ENCODE data around the gene MCC.
"Not testable (repeated sequence)": the region's sequence is repeated elsewhere in the genome, so short reads cannot be mapped to it uniquely, and the experiment has no call there.

Gene MCC

DNA sequence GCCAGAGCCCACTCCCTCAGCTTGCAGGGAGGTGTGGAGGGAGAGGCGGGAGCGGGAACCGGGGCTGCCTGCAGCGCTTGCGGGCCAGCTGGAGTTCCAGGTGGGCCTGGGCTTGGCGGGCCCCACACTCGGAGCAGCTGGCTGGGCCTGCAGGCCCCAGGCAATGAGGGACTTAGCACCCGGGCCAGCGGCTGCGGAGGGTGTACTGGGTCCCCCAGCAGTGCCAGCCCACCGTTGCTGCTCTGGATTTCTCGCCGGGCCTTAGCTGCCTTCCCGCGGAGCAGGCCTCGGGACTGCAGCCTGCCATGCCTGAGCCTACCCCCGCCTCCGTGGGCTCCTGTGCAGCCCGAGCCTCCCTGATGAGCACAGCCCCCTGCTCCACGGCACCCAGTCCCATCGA lies 31.1 kb downstream of the MCC start:
- not testable (repeated sequence) for H3K27me3 Mint-ChIP-seq

DNA sequence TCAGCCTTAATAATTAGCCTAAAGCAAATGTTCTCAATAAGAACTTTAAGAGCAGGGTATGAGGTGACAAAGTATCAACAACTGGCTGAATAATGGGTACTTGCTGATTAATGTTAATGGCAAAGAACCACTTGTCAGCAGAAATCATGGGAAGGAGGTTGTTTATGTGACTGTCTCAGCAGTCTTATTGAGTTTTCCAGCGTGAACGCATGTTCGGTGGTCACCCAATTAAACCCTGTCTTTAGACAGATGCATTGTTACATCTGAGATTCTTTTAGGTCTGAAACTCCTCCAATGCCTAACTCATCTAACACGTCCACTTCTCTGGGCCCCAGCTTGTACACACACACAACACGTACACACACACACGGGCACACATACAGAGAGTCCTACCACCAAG lies 35.3 kb downstream of the MCC start:
- Mint-ChIP-seq H3K4me3 (no peak overlapping the region), H3K27me3 (peaks cover 4% of the 10 kb centered on the region), H3K36me3 (ENCODE audit: low read depth) (no peaks in the 10 kb centered on the region), H3K27ac (no peak overlapping the region), H3K9me3 (no peaks in the 10 kb centered on the region), H3K4me1 (ENCODE audit: low read depth) (peaks cover 4% of the 10 kb centered on the region)

More for the DNA sequence above, 31.1 kb downstream of the MCC start:
- not testable (repeated sequence) for H3K4me3 Mint-ChIP-seq; H3K9me3 Mint-ChIP-seq; H3K36me3 Mint-ChIP-seq (ENCODE audit: low read depth); H3K27ac Mint-ChIP-seq; H3K4me1 Mint-ChIP-seq (ENCODE audit: low read depth)

DNA sequence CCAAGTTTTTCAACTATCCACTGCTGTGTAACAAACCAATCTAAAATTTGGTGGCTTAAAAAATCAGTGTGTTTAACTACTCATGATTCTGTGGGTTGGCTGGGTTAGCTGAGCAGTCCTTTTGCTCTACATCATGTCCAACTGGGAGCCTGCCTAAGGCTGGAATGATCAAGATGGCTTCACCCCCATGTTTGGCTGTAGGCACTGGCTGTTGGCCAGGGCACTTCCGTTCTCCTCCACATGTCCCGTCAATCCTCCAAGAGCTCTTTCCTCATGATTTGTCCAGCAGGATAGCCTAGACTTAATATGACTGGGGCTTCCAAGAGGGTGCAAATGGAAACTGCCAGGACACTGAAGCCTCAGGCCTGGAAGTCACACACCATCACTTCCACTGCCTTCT lies 36.5 kb downstream of the MCC start:
- Mint-ChIP-seq H3K4me1 (ENCODE audit: low read depth) (peaks cover 4% of the 10 kb centered on the region), H3K27ac (no peak overlapping the region), H3K9me3 (no peaks in the 10 kb centered on the region), H3K27me3 (peaks cover 11% of the 10 kb centered on the region), H3K4me3 (no peak overlapping the region), H3K36me3 (ENCODE audit: low read depth) (no peaks in the 10 kb centered on the region)

DNA sequence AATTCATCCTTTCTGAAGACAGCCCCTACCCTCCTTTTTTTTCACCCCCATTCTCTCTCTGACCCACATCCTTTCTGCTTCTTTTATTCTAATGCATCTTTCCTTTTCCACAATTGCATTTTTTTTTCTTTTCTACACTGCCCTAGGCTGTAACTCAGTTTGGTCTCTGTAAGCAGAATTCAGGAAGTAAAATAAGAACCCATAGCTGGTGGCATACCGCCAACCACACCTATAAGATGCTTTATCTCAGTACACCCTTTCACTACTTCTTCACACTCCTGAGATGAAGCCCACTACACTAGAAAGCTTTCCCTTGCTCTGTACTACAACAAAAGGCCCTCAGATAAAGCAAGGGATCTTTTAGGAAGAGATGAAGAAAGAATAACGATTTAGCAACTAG lies 37.3 kb downstream of the MCC start:
- peaks cover 17% of the 10 kb centered on the region for H3K27me3 Mint-ChIP-seq
- H3K27ac Mint-ChIP-seq = no peak overlapping the region
- no peak overlapping the region for H3K4me3 Mint-ChIP-seq
- H3K9me3 Mint-ChIP-seq = no peaks in the 10 kb centered on the region
- no peaks in the 10 kb centered on the region for H3K36me3 Mint-ChIP-seq (ENCODE audit: low read depth)
- H3K4me1 Mint-ChIP-seq (ENCODE audit: low read depth) = peaks cover 4% of the 10 kb centered on the region

DNA sequence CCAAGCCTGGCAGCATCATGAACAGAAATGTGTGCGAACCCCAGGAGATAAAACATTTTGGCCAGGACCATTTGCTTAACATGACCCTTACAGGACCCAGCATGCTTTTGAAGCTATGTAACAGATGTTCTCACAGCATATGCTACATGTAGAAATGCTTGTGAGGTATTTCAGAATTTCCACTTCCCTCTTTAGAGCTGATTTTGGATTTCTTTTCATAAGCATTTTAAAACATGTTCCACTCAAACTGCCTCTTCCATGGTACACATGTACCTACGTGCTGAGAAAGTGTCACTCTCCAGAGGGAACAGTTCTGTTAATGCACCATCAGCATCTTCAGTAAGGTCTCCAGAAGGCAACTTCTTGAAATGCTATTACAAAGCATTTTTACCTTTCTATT lies 37.8 kb downstream of the MCC start:
- Mint-ChIP-seq H3K27me3 (peaks cover 21% of the 10 kb centered on the region), H3K4me1 (ENCODE audit: low read depth) (peaks cover 4% of the 10 kb centered on the region), H3K36me3 (ENCODE audit: low read depth) (no peaks in the 10 kb centered on the region), H3K9me3 (no peaks in the 10 kb centered on the region), H3K27ac (no peak overlapping the region), H3K4me3 (no peak overlapping the region)

DNA sequence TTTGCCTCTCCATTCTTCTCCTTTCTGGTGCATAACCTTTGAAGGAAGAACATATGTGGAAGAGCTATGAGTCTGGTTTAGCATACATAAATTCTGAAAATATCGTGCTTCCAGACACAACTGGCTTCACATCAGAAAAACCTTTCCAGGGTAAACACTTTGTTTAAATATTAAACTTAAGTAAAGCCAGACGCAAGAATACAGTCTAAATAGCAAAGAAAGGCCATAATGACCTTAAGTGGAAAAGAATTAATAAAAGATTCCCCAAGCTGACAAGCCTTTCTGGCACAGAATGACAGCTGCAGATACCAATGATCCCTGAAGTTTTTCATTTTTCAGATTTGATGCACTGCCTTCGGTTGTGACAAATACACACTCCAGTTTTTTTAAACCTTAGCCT lies 40.0 kb downstream of the MCC start:
- Mint-ChIP-seq H3K27me3 (peaks cover 35% of the 10 kb centered on the region), H3K4me3 (no peak overlapping the region), H3K4me1 (ENCODE audit: low read depth) (peaks cover 4% of the 10 kb centered on the region)

DNA sequence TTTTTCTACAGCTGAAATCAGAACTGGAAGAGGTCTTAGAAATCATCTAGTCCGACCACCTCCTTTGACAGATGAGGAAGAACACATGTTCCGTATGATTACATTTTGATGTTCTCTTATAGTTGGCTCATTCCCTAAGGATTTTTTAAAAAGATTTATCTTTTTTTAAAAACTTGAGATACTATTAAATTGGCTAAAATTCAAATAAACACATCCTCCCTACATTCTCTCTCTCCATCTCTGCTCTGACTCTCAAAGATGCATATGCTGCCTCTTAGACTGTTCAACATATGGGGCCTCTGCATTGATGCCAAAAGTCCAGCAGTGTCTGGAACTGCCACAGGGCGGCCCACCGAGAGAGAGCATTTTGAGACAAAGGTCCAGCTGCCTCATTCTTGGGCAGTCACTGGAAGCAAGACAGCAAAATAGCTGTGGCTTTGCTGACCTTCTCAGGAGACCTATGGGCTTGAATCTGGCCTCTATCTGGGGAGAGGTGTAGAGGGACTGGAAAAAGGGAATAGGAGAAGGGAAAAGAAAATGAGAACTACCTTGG lies 40.7 kb downstream of the MCC start:
- no peak overlapping the region for H3K4me3 Mint-ChIP-seq
- no peaks in the 10 kb centered on the region for H3K9me3 Mint-ChIP-seq
- H3K27ac Mint-ChIP-seq = no peak overlapping the region
- H3K27me3 Mint-ChIP-seq = peaks cover 40% of the 10 kb centered on the region
- H3K4me1 Mint-ChIP-seq (ENCODE audit: low read depth) = peaks cover 4% of the 10 kb centered on the region
- H3K36me3 Mint-ChIP-seq (ENCODE audit: low read depth) = no peaks in the 10 kb centered on the region

More for the DNA sequence above, 40.0 kb downstream of the MCC start:
- no peaks in the 10 kb centered on the region for H3K9me3 Mint-ChIP-seq
- no peaks in the 10 kb centered on the region for H3K36me3 Mint-ChIP-seq (ENCODE audit: low read depth)
- H3K27ac Mint-ChIP-seq = no peak overlapping the region

DNA sequence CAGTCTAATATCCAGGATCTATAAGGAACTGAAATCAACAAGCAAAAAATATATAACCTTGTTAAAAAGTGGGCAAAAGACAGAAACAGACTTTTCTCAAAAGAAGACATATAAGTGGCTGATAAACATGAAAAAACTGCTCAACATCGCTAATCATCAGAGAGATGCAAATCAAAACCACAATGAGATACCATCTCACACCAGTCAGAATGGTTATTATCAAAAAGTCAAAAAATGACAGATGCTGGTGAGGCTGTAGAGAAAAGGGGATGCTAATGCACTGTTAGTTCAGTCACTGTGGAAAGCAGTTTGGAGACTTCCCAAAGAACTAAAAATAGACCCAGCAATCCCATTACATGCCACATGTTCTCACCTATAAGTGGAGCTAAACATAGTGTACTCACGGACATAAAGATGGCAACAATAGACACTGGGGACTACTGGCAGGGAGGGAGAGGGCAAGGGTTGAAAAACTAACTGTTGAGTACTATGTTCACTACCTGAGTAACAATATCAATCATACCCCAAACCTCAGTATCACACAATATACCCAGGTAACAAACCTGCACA lies 41.8 kb downstream of the MCC start:
- Mint-ChIP-seq H3K4me1 (ENCODE audit: low read depth) (peaks cover 4% of the 10 kb centered on the region), H3K27ac (no peak overlapping the region), H3K9me3 (no peaks in the 10 kb centered on the region), H3K36me3 (ENCODE audit: low read depth) (no peaks in the 10 kb centered on the region), H3K4me3 (no peak overlapping the region), H3K27me3 (peaks cover 45% of the 10 kb centered on the region)

DNA sequence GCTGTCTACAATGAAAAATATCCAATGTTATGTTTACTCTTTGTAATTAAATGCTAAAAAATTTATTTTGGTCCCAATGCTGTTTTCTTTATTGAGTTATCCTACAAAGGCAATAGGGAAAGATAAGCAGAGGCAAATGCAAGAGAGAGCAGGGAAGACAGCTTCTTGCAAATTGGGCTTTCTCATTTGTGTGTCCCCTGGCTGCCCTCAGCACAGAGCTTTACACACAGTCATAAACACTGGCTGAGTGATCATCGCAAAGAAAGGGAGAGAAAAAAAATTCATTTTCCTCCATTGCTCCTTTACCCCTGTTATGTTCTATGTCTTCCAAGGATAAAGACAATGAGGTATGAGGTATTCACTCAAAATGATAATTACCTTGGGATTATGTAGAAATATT lies 51.1 kb downstream of the MCC start:
- peaks cover 8% of the 10 kb centered on the region for H3K27me3 Mint-ChIP-seq

DNA sequence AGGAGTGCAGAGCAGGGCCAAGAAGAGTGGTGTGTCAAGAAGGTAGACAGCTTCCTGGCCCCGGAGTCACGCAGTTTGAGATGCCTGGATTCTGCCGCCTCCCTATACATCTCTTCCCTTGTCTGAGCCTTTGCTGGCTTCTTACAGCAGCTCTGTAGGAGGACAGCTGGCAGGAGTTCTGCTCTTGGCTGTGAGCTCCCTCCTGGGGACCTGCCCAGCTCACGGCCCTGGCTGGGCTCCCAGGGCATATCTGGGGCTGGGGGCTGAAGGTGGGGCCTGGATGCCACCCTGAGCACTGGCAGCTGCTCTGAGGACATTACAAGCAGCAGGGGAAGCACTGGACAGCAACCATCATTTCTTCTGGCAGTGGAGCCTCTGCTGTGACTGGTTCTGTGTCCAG lies 52.7 kb downstream of the MCC start:
- Mint-ChIP-seq H3K27me3 (peaks cover 2% of the 10 kb centered on the region), H3K36me3 (ENCODE audit: low read depth) (no peaks in the 10 kb centered on the region), H3K4me1 (ENCODE audit: low read depth) (no peaks in the 10 kb centered on the region), H3K9me3 (no peaks in the 10 kb centered on the region), H3K27ac (no peak overlapping the region), H3K4me3 (no peak overlapping the region)

More for the DNA sequence above, 51.1 kb downstream of the MCC start:
- H3K4me1 Mint-ChIP-seq (ENCODE audit: low read depth) = no peaks in the 10 kb centered on the region
- no peaks in the 10 kb centered on the region for H3K36me3 Mint-ChIP-seq (ENCODE audit: low read depth)
- H3K9me3 Mint-ChIP-seq = no peaks in the 10 kb centered on the region
- H3K4me3 Mint-ChIP-seq = no peak overlapping the region
- H3K27ac Mint-ChIP-seq = no peak overlapping the region

DNA sequence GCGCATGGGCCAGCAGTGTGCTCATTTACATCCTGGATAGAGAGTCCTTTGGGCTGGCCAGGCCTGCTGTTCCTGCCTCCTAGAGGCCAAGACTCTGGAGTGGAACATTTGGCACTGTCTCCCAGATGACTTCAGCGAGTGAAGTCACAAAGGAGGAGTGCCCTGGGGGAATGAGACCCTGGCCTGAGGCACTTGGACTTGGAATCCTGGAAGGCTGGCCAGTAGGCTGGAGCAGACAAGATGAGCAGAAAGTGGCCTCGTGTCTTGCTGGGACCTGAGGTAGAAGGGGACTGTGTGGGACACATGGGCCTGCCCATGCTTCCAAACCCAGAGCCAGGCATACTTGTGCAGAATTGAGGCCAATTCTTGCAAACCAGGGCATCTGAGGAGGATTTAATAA lies 53.4 kb downstream of the MCC start, which contains the start of gene TSSK1B:
TSSK1B (minus strand) TSS at position 101 of the 400 bp plus-strand sequence. CDS start 150 bp downstream, outside the sequence.
- H3K27ac Mint-ChIP-seq = no peak within 1 kb of the TSS
- no peaks in the 10 kb centered on the region for H3K27me3 Mint-ChIP-seq
- no peaks in the 10 kb centered on the region for H3K9me3 Mint-ChIP-seq
- no peaks in the 10 kb centered on the region for H3K4me1 Mint-ChIP-seq (ENCODE audit: low read depth)
- no peaks in the 10 kb centered on the region for H3K36me3 Mint-ChIP-seq (ENCODE audit: low read depth)
- no peak within 1 kb of the TSS for H3K4me3 Mint-ChIP-seq

DNA sequence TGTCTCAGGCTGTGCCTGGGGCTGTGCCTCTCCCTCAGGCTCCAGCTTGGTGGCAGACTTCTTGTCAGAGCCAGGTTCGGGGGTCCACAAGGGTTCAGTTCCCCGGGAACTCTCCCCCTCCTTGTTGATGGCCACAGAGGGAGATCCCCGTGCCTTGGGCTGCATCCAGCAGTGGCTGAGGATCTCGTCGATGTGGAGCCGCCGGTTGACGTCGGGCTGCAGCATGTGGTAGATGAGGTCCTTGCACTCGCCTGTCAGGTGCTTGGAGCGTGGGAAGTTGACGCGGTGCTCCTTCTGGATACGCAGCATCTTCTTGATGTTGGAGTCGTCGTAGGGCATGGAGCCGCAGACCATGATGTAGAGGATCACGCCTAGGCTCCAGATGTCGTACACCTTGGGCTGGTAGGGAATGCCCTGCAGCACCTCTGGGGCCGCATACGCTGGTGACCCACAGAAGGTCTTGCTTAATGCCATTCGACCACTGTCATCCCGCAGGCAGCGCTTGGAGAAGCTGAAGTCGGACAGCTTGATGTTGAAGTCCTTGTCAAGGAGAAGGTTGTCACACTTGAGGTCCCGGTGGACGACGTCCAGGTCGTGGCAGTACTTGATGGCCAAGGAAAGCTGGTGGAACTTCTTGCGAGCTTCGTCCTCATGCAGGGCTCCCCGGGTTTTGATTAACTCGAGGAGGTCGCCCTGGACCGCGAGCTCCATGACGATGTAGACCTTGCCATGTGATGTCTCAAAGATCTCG lies 54.2 kb downstream of the MCC start:
- H3K27ac Mint-ChIP-seq = no peak overlapping the region
- H3K4me1 Mint-ChIP-seq (ENCODE audit: low read depth) = no peaks in the 10 kb centered on the region
- no peak overlapping the region for H3K4me3 Mint-ChIP-seq
- H3K36me3 Mint-ChIP-seq (ENCODE audit: low read depth) = no peaks in the 10 kb centered on the region
- H3K27me3 Mint-ChIP-seq = no peaks in the 10 kb centered on the region
- H3K9me3 Mint-ChIP-seq = no peaks in the 10 kb centered on the region

DNA sequence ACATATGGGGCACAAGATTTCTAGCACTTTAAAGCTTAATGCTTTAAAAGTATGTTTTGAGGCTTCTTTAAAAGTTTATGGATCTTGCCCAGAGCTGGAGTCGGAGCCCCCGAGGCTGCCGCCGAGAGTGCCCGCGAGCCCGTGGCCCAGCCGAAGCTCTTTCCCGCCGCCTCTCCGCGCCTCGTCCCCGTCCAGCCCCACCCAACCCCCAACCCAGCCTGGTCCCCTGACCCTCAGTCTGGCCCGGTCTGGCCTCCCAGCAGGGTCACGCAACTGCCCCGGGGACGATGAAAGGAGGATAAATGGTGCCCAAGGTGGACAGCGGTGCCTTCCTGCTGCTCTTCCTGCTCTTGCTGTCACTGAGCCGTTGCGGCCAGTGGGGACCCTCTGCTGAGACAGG lies 55.2 kb downstream of the MCC start:
- H3K4me1 Mint-ChIP-seq (ENCODE audit: low read depth) = no peaks in the 10 kb centered on the region
- no peak overlapping the region for H3K27ac Mint-ChIP-seq
- H3K4me3 Mint-ChIP-seq = no peak overlapping the region
- H3K27me3 Mint-ChIP-seq = no peaks in the 10 kb centered on the region
- H3K36me3 Mint-ChIP-seq (ENCODE audit: low read depth) = no peaks in the 10 kb centered on the region
- no peaks in the 10 kb centered on the region for H3K9me3 Mint-ChIP-seq

DNA sequence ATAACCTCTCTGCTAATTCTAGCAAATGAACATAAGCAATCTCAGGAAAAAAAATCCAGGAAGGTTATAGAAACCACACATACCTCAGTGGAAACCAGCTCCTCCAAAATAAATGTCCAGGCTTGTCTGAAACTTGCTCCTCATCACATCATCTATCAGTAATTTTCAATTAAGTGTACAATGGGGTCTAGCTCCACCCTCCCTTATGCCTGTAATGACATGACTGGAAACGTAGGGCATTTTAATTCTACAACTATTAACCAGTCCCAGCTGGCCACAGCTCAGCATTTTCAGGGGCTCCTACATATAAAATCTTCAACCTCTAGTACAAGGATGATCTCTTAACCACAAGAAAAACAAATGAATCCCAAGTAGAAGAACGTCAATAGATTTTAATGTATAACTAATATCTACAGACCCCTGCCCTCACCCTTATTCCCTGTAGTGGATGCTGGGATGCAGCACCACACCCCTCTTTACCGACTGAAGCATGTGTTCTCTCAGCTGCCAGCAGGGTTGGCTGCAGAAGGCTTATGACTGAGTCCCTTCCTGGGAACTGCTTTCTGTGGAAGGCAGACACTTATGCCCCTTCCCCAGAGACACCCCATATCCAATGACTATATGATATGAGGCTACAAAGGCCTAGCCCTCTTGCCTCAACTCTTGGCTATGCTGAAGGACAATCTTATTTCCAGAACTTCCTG lies 60.2 kb downstream of the MCC start:
- H3K27me3 Mint-ChIP-seq = no peaks in the 10 kb centered on the region
- no peaks in the 10 kb centered on the region for H3K36me3 Mint-ChIP-seq (ENCODE audit: low read depth)
- H3K27ac Mint-ChIP-seq = no peak overlapping the region
- H3K4me3 Mint-ChIP-seq = no peak overlapping the region
- no peaks in the 10 kb centered on the region for H3K4me1 Mint-ChIP-seq (ENCODE audit: low read depth)
- no peaks in the 10 kb centered on the region for H3K9me3 Mint-ChIP-seq

DNA sequence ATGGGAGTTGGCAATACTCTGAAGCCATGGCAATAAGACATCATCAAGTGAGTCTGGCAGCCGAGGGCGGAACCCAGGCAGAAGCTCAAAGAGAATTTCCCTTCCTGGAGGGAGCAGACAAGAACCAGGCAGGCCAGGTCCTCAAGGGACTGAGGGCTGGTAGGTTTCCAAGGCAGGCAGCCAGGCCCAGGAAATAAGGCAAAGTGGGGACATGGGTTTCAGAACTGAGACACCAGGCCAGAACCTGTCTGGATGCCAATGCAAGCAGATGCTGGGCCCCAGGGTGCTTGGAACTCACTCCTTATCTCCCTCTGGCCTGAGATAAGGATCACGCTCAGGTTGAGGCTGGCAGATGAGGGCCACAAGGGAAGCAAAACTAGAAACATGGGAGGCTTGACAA lies 62.3 kb downstream of the MCC start:
- H3K4me3 Mint-ChIP-seq = no peak overlapping the region
- H3K27me3 Mint-ChIP-seq = peaks cover 4% of the 10 kb centered on the region
- H3K9me3 Mint-ChIP-seq = no peaks in the 10 kb centered on the region
- H3K27ac Mint-ChIP-seq = no peak overlapping the region
- H3K36me3 Mint-ChIP-seq (ENCODE audit: low read depth) = no peaks in the 10 kb centered on the region
- no peaks in the 10 kb centered on the region for H3K4me1 Mint-ChIP-seq (ENCODE audit: low read depth)
